ENCODE data around the gene NRG3. TPM values are rescaled to one million over a fixed set of nuclear protein-coding genes. Genes with fewer than 3 reads are reported as not detected.

Gene NRG3
- total and polyA plus RNA-seq, 11 donors: 0.11 to 0.41 (median 0.27) TPM; not detected in 7

- Histone ChIP-seq H3K36me3 (no peaks in the 10 kb centered on the region), H3K9me3 (peaks cover 0 to 5% (median 0%) of the 10 kb centered on the region in 12 donors), H3K27me3 (no peaks in the 10 kb centered on the region), H3K4me1 (peaks cover 0 to 2% (median 0%) of the 10 kb centered on the region in 12 donors), H3K27ac (no peak overlapping the region), H3K4me3 (no peak overlapping the region)
- TF ChIP-seq CTCF (IDR thresholded peaks at IDR 0.05): no peak
- no peak for TF ChIP-seq POLR2A (IDR thresholded peaks at IDR 0.05)
- WGBS, 4 donors: 65 to 71% (median 67%) methylated on average over 2 of the region's 2 CpGs
- ATAC-seq: no peak
- intact Hi-C loops (cut with DNase I): no loop called here
- no peak for DNase-seq
Observed at GRCh38 chr10:82208726-82209125, 333.7 kb downstream of the NRG3 start.

- TF ChIP-seq CTCF (IDR thresholded peaks at IDR 0.05) (no peak), POLR2A (IDR thresholded peaks at IDR 0.05) (no peak)
- Histone ChIP-seq H3K4me1 (peaks cover 0 to 2% (median 0%) of the 10 kb centered on the region in 12 donors), H3K27ac (no peak overlapping the region), H3K27me3 (no peaks in the 10 kb centered on the region), H3K9me3 (peaks cover 0 to 5% (median 0%) of the 10 kb centered on the region in 12 donors), H3K36me3 (no peaks in the 10 kb centered on the region), H3K4me3 (no peak overlapping the region)
- ATAC-seq (no peak), DNase-seq (no peak)
- intact Hi-C loops (cut with DNase I): no loop called here
- WGBS, 4 donors: 81 to 95% (median 92%) methylated on average over 2 of the region's 2 CpGs
Observed at GRCh38 chr10:82210331-82210730, 335.3 kb downstream of the NRG3 start.

- peaks cover 0 to 2% (median 0%) of the 10 kb centered on the region in 12 donors for H3K4me1 ChIP-seq
- H3K27ac ChIP-seq: no peak overlapping the region
- DNase-seq (no peak), ATAC-seq (peak in 2 of 4 donors; percentile 18 to 34)
- no peak overlapping the region for H3K4me3 ChIP-seq
- 10 to 25% (median 18%) methylated on average over 3 of the region's 3 CpGs for WGBS, 4 donors
- TF ChIP-seq POLR2A (IDR thresholded peaks at IDR 0.05): no peak
- TF ChIP-seq CTCF (IDR thresholded peaks at IDR 0.05): no peak
- peaks cover 0 to 5% (median 0%) of the 10 kb centered on the region in 12 donors for H3K9me3 ChIP-seq
- no peaks in the 10 kb centered on the region for H3K36me3 ChIP-seq
- intact Hi-C loops (cut with DNase I): no loop called here
- H3K27me3 ChIP-seq: no peaks in the 10 kb centered on the region
Observed at GRCh38 chr10:82211346-82211745, 336.4 kb downstream of the NRG3 start.

GRCh38 chr10:82212753-82213152 lies 337.8 kb downstream of the NRG3 start:
- H3K9me3 ChIP-seq: no peaks in the 10 kb centered on the region
- no peak overlapping the region for H3K4me3 ChIP-seq
- no peak for ATAC-seq
- no peaks in the 10 kb centered on the region for H3K4me1 ChIP-seq
- intact Hi-C loops (cut with DNase I): no loop called here
- no peak overlapping the region for H3K27ac ChIP-seq
- 65 to 92% (median 78%) methylated on average over 2 of the region's 2 CpGs for WGBS, 4 donors
- H3K27me3 ChIP-seq: no peaks in the 10 kb centered on the region
- no peaks in the 10 kb centered on the region for H3K36me3 ChIP-seq
- DNase-seq: no peak
- TF ChIP-seq POLR2A (IDR thresholded peaks at IDR 0.05): no peak
- no peak for TF ChIP-seq CTCF (IDR thresholded peaks at IDR 0.05)
